A549 (cell line): ENCODE results near the gene TSHZ2.

ENCODE experiments used
- BHLHE40 ChIP-seq: IDR thresholded peaks from 2 replicates; pipeline ENCODE4 v1.6.1; 2012; ENCODE audit warnings: low read depth, low read length, inconsistent platforms
- CBX2 ChIP-seq: fragments of 200-600 bp; sonication (generic); IDR thresholded peaks from 2 replicates; pipeline ENCODE4 v1.6.1; 2016; ENCODE audit warnings: low read depth, mild to moderate bottlenecking, borderline replicate concordance
- JUNB ChIP-seq: fragments of >200 bp; sonication (Bioruptor Twin); formaldehyde crosslinking; IDR thresholded peaks from 2 replicates; pipeline ENCODE4 v1.6.1; 2016
- POLR2A ChIP-seq: IDR thresholded peaks from 2 replicates; pipeline ENCODE4 v1.6.1; 2012; ENCODE audit warnings: mild to moderate bottlenecking, low read length
- RARB ChIP-seq: fragments of 250-450 bp; sonication (Bioruptor Pico); IDR thresholded peaks from 2 replicates; pipeline ENCODE4 v1.8.0; 2021; ENCODE audit warnings: mild to moderate bottlenecking, moderate library complexity
- RCOR1 ChIP-seq: fragments of 150-350 bp; IDR thresholded peaks from 2 replicates; pipeline ENCODE4 v1.6.1; 2014; ENCODE audit warnings: antibody characterized with exemption, low read length, low read depth
- RNF2 ChIP-seq: fragments of 200-600 bp; sonication (generic); IDR thresholded peaks from 2 replicates; pipeline ENCODE4 v1.6.1; 2016; ENCODE audit warnings: low read depth, mild to moderate bottlenecking, antibody characterized with exemption, moderate library complexity, borderline replicate concordance
- TF ChIP-seq, protein P1 (sequence below): fragments of >200 bp; sonication (Bioruptor Twin); formaldehyde crosslinking; IDR thresholded peaks from 3 replicates; pipeline ENCODE4 v1.5.1; 2016
- TF ChIP-seq, protein P2 (sequence below): IDR thresholded peaks from 2 replicates; pipeline ENCODE4 v1.6.1; 2012
- TF ChIP-seq, protein P3 (sequence below): fragments of 150-350 bp; IDR thresholded peaks from 2 replicates; pipeline ENCODE4 v1.6.1; 2014; ENCODE audit warnings: low read depth, mild to moderate bottlenecking, low read length

DNA sequence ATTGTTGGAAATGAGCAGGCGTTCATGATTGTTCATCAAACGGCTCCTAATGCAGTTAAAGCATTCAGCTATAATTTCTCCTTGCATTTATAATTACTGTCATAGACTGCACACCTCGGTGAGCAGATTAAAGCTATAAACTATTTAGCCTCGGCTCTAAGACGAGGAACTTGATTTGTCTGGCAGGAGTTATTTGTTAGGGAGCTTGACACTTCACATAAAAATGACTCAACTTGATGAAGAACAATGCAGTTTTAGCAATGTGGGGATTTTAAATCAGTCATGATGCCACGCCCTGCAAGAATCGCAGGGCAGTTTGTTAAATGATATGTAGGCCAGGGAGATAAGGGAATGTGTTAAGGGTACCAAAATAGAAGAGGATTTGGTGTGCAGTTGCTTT lies 290.2 kb downstream of the TSHZ2 start:
- TF ChIP-seq, protein P1, sequence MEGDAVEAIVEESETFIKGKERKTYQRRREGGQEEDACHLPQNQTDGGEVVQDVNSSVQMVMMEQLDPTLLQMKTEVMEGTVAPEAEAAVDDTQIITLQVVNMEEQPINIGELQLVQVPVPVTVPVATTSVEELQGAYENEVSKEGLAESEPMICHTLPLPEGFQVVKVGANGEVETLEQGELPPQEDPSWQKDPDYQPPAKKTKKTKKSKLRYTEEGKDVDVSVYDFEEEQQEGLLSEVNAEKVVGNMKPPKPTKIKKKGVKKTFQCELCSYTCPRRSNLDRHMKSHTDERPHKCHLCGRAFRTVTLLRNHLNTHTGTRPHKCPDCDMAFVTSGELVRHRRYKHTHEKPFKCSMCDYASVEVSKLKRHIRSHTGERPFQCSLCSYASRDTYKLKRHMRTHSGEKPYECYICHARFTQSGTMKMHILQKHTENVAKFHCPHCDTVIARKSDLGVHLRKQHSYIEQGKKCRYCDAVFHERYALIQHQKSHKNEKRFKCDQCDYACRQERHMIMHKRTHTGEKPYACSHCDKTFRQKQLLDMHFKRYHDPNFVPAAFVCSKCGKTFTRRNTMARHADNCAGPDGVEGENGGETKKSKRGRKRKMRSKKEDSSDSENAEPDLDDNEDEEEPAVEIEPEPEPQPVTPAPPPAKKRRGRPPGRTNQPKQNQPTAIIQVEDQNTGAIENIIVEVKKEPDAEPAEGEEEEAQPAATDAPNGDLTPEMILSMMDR, result no peak
- TF ChIP-seq CBX2 (no peak), RARB (no peak), POLR2A (no peak), RCOR1 (no peak), RNF2 (no peak), BHLHE40 (no peak), JUNB (no peak)
- TF ChIP-seq, protein P2, sequence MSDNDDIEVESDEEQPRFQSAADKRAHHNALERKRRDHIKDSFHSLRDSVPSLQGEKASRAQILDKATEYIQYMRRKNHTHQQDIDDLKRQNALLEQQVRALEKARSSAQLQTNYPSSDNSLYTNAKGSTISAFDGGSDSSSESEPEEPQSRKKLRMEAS, result no peak
- TF ChIP-seq, protein P3, sequence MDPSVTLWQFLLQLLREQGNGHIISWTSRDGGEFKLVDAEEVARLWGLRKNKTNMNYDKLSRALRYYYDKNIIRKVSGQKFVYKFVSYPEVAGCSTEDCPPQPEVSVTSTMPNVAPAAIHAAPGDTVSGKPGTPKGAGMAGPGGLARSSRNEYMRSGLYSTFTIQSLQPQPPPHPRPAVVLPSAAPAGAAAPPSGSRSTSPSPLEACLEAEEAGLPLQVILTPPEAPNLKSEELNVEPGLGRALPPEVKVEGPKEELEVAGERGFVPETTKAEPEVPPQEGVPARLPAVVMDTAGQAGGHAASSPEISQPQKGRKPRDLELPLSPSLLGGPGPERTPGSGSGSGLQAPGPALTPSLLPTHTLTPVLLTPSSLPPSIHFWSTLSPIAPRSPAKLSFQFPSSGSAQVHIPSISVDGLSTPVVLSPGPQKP, result no peak
